Panc1 (cell line): ENCODE results near the gene CNTNAP4. TPM values are rescaled to one million over a fixed set of nuclear protein-coding genes. Genes with fewer than 3 reads are reported as not detected.

ENCODE experiments used
- ATAC-seq: fragments of 200-7000 bp; cut with Tn5 transposase; 2 replicates; pipeline ENCODE4 v1.9.1; 2020; ENCODE audit warnings: mild to moderate bottlenecking, moderate library complexity
- BruUV-seq: library from RNA; stranded (reverse); fragments of 400-500 nt; replicated peaks from 2 replicates; lab custom pipeline; 2021; lab: Mats Ljungman, UMichigan
- CTCF ChIA-PET: fragments of 300-600 bp; sonication (Branson Sonifier 250); formaldehyde crosslinking; loops from one replicate; lab custom pipeline; 2022; ENCODE audit warnings: antibody characterized with exemption; lab: Charles Lee
- POLR2A ChIA-PET: fragments of 300-600 bp; sonication (Branson Sonifier 250); formaldehyde crosslinking; loops from one replicate; lab custom pipeline; 2022; ENCODE audit warnings: antibody characterized with exemption; lab: Charles Lee
- DNase-seq: peaks from one replicate; pipeline ENCODE4 v3.0.0-alpha.2; 2010; ENCODE audit warnings: low read depth, low spot score
- H3K27ac ChIP-seq: 2 replicates; pipeline ENCODE4 v1.5.1; 2011; ENCODE audit warnings: mild to moderate bottlenecking, low read length, inconsistent platforms
- H3K27me3 ChIP-seq: fragments of 200-500 bp; sonication (Bioruptor generic); 2 replicates; pipeline ENCODE4 v1.6.0; 2014; ENCODE audit warnings: low read length, inconsistent platforms; ENCODE audit not compliant: control insufficient read depth, insufficient read depth
- H3K36me3 ChIP-seq: fragments of 200-500 bp; sonication (Bioruptor generic); 2 replicates; pipeline ENCODE4 v1.5.1; 2014; ENCODE audit warnings: inconsistent platforms, mild to moderate bottlenecking, low read length, moderate library complexity; ENCODE audit not compliant: control insufficient read depth, insufficient read depth
- H3K4me1 ChIP-seq: 2 replicates; pipeline ENCODE4 v1.5.1; 2011; ENCODE audit warnings: inconsistent platforms, mild to moderate bottlenecking, low read length, moderate library complexity; ENCODE audit not compliant: control insufficient read depth, insufficient read depth
- H3K4me3 ChIP-seq, 2 experiments: 2 replicates each; pipeline ENCODE4 v1.5.1; 2011 to 2012; ENCODE audit warnings: low read depth in 2 of 2, low read length in 2 of 2, mild to moderate bottlenecking in 2 of 2, inconsistent platforms in 1 of 2, moderate library complexity in 1 of 2
- H3K9me3 ChIP-seq: fragments of 200-500 bp; sonication (Bioruptor generic); 2 replicates; pipeline ENCODE4 v1.5.1; 2014; ENCODE audit warnings: low read depth, mild to moderate bottlenecking, inconsistent platforms, low read length, moderate library complexity; ENCODE audit not compliant: control insufficient read depth, insufficient read depth
- POLR2AphosphoS5 ChIP-seq: IDR thresholded peaks from 2 replicates; pipeline ENCODE4 v1.6.1; 2012; ENCODE audit warnings: mild to moderate bottlenecking, low read depth, low read length, moderate library complexity
- SIN3A ChIP-seq: IDR thresholded peaks from 2 replicates; pipeline ENCODE4 v1.6.1; 2012; ENCODE audit warnings: low read depth, mild to moderate bottlenecking, low read length, moderate library complexity, borderline replicate concordance; ENCODE audit not compliant: insufficient read depth
- TCF7L2 ChIP-seq: IDR thresholded peaks from 2 replicates; pipeline ENCODE4 v1.6.1; 2011; ENCODE audit warnings: mild to moderate bottlenecking, low read depth, low read length, inconsistent platforms
- in situ Hi-C: cut with HindIII; loops from 2 replicates; pipeline ENCODE4 v1.10.0; 2016; ENCODE audit warnings: low sequenced_read_pairs, low pct_unique_long_range_greater_than_20kb
- intact Hi-C: fragments of 100-400 bp; cut with micrococcal nuclease; formaldehyde crosslinking; loops from one replicate; pipeline ENCODE4 v1.10.0; 2022; ENCODE audit not compliant: unreplicated experiment
- total RNA-seq: library from RNA; stranded (reverse); gene quantifications from one replicate; pipeline ENCODE4 v1.2.1, GENCODE V29; 2021; ENCODE audit not compliant: unreplicated experiment
- TF ChIP-seq, protein P1 (sequence below), 2 experiments: IDR thresholded peaks; 2 replicates each; pipeline ENCODE4 v1.6.1; 2011 to 2012; ENCODE audit warnings: low read depth in 2 of 2, control low read depth in 1 of 2, low read length in 1 of 2, mild to moderate bottlenecking in 1 of 2, moderate library complexity in 1 of 2; ENCODE audit not compliant: insufficient read depth in 1 of 2
- TF ChIP-seq, protein P2 (sequence below): fragments of 450-650 bp; IDR thresholded peaks from 2 replicates; pipeline ENCODE4 v1.5.1; 2017; ENCODE audit warnings: mild to moderate bottlenecking

The CNTNAP4 gene
- total RNA-seq, 1 experiment from 2014 or later, result not detected

GRCh38 chr16:76529120-76529519, 251.9 kb downstream of the CNTNAP4 start:
- Histone ChIP-seq H3K4me1 (no peaks in the 10 kb centered on the region), H3K4me3 (no peak overlapping the region), H3K27me3 (no peaks in the 10 kb centered on the region), H3K36me3 (no peaks in the 10 kb centered on the region), H3K9me3 (no peaks in the 10 kb centered on the region), H3K27ac (no peak overlapping the region)
- ATAC-seq (no peak), DNase-seq (no peak)
- no TSS peak for BruUV-seq
- in situ Hi-C loops, result no loop called here
- ChIA-PET POLR2A (interaction anchor here (0.6 kb wide), 1 partner anchor 239 kb away, joined by 3 read pairs; no protein-coding TSS in a partner anchor), CTCF (no interaction called here)
- TF ChIP-seq, protein P1, sequence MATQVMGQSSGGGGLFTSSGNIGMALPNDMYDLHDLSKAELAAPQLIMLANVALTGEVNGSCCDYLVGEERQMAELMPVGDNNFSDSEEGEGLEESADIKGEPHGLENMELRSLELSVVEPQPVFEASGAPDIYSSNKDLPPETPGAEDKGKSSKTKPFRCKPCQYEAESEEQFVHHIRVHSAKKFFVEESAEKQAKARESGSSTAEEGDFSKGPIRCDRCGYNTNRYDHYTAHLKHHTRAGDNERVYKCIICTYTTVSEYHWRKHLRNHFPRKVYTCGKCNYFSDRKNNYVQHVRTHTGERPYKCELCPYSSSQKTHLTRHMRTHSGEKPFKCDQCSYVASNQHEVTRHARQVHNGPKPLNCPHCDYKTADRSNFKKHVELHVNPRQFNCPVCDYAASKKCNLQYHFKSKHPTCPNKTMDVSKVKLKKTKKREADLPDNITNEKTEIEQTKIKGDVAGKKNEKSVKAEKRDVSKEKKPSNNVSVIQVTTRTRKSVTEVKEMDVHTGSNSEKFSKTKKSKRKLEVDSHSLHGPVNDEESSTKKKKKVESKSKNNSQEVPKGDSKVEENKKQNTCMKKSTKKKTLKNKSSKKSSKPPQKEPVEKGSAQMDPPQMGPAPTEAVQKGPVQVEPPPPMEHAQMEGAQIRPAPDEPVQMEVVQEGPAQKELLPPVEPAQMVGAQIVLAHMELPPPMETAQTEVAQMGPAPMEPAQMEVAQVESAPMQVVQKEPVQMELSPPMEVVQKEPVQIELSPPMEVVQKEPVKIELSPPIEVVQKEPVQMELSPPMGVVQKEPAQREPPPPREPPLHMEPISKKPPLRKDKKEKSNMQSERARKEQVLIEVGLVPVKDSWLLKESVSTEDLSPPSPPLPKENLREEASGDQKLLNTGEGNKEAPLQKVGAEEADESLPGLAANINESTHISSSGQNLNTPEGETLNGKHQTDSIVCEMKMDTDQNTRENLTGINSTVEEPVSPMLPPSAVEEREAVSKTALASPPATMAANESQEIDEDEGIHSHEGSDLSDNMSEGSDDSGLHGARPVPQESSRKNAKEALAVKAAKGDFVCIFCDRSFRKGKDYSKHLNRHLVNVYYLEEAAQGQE (IDR thresholded peaks at IDR 0.05; ENCODE audit: insufficient read depth in 1 of 2, low read depth in 2 of 2, low read length in 1 of 2), result no peak
- TF ChIP-seq TCF7L2 (no peak), SIN3A (no peak), POLR2AphosphoS5 (no peak)
- TF ChIP-seq, protein P2, sequence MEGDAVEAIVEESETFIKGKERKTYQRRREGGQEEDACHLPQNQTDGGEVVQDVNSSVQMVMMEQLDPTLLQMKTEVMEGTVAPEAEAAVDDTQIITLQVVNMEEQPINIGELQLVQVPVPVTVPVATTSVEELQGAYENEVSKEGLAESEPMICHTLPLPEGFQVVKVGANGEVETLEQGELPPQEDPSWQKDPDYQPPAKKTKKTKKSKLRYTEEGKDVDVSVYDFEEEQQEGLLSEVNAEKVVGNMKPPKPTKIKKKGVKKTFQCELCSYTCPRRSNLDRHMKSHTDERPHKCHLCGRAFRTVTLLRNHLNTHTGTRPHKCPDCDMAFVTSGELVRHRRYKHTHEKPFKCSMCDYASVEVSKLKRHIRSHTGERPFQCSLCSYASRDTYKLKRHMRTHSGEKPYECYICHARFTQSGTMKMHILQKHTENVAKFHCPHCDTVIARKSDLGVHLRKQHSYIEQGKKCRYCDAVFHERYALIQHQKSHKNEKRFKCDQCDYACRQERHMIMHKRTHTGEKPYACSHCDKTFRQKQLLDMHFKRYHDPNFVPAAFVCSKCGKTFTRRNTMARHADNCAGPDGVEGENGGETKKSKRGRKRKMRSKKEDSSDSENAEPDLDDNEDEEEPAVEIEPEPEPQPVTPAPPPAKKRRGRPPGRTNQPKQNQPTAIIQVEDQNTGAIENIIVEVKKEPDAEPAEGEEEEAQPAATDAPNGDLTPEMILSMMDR, result no peak
- intact Hi-C loops, result no loop called here

GRCh38 chr16:76531236-76531635, 254.0 kb downstream of the CNTNAP4 start:
- TF ChIP-seq, protein P1 (IDR thresholded peaks at IDR 0.05; ENCODE audit: insufficient read depth in 1 of 2, low read depth in 2 of 2, low read length in 1 of 2), result no peak
- TF ChIP-seq, protein P2, result no peak
- TF ChIP-seq SIN3A, result no peak
- TF ChIP-seq POLR2AphosphoS5, result no peak
- no peak for TF ChIP-seq TCF7L2
- ChIA-PET CTCF (no interaction called here), POLR2A (no interaction called here)
- in situ Hi-C loops, result no loop called here
- H3K4me3 ChIP-seq, result no peak overlapping the region
- H3K27ac ChIP-seq, result no peak overlapping the region
- no peaks in the 10 kb centered on the region for H3K4me1 ChIP-seq
- intact Hi-C loops, result no loop called here
- no peaks in the 10 kb centered on the region for H3K9me3 ChIP-seq
- no peak for ATAC-seq
- H3K36me3 ChIP-seq, result no peaks in the 10 kb centered on the region
- BruUV-seq, result no TSS peak
- no peak for DNase-seq
- no peaks in the 10 kb centered on the region for H3K27me3 ChIP-seq
